RWPE1 (cell line): ENCODE results near the gene DDX41.
A peak's percentile ranks its signal among the peaks of the same experiment; 100 is the strongest.

Experiments
- CTCF ChIA-PET: fragments of 350-600 bp; sonication (Branson Sonifier 250); formaldehyde crosslinking; extraction: SDS; loops from one replicate; lab custom pipeline; 2021; lab: Yijun Ruan, JAX
- POLR2A ChIA-PET: fragments of 400-600 bp; formaldehyde crosslinking; extraction: SDS; loops from one replicate; lab custom pipeline; 2020; ENCODE audit warnings: antibody characterized with exemption; ENCODE audit not compliant: low non-redundant PET; lab: Yijun Ruan, JAX
- DNase-seq: peaks from one replicate; pipeline ENCODE4 v3.0.0; 2012; ENCODE audit warnings: low spot score
- H3K27ac ChIP-seq: fragments of 450-650 bp; 2 replicates; pipeline ENCODE4 v1.5.1; 2017
- CTCF ChIP-seq: fragments of 450-650 bp; conservative IDR thresholded peaks from 2 replicates; pipeline ENCODE4 v1.5.1; 2017; ENCODE audit warnings: low read depth, mild to moderate bottlenecking

The DDX41 gene

GRCh38 chr5:177504086-177505056, 12.4 kb downstream of the DDX41 start:
- POLR2A ChIA-PET: interaction anchor here (1.2 kb wide), 1 partner anchor 11 kb away, joined by 7 read pairs; no protein-coding TSS in a partner anchor
- H3K27ac ChIP-seq: peak overlapping the region; percentile 82
- CTCF ChIA-PET: interaction anchor here (0.6 to 3.4 kb wide), 3 partner anchors 10 to 101 kb away, joined by 3 to 14 read pairs (median 4); no protein-coding TSS in a partner anchor
- DNase-seq: no peak
- no peak for TF ChIP-seq CTCF

DNA sequence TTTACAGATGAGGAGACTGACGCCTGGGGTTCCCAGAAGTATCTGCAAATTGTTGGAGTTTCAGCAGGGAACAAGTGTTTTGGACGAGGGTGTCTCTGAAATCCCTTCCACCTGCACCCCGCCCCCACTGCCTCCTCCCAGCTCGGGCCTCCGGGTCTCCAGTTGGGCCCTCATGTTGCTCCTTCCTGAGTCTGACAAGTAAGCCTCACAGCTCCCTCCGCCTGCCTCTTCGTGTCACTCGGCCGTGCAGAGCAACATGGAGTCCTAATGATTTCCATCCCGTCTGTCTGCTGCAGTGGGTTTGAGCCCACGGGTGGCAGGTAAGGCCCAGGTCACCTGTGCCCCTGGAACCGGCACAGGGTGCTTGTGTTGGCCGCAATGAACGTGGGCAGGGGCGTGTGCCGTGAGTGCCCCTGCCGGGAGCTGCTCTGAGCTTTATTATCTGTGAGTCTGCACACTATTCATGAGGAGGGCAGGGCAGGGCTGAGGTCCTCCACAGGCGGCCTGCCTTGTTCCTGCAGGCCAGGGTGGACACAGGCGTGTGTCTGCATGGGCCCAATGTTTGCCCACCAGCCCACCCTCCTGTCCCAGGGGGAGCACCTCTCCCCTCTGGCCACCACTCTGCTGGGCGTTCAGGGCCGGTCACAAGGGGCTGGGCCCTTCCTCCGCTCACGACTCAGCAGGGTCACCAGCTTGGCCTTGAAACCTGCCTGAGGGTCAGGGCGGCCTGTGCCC, 13.2 kb downstream of the DDX41 start:
- CTCF ChIA-PET: interaction anchor here (0.5 to 3.4 kb wide), 6 partner anchors 9 to 185 kb away, joined by 3 to 14 read pairs (median 3); no protein-coding TSS in a partner anchor
- H3K27ac ChIP-seq: peak overlapping the region; percentile 82
- DNase-seq: no peak
- TF ChIP-seq CTCF: no peak
- POLR2A ChIA-PET: no interaction called here

- no peak for TF ChIP-seq CTCF
- H3K27ac ChIP-seq: peak overlapping the region; percentile 82
- ChIA-PET CTCF (interaction anchor here (0.5 to 3.4 kb wide), 5 partner anchors 8 to 193 kb away, joined by 3 to 14 read pairs (median 3); no protein-coding TSS in a partner anchor), POLR2A (no interaction called here)
- no peak for DNase-seq
Observed at GRCh38 chr5:177502886-177503285, 13.9 kb downstream of the DDX41 start.

GRCh38 chr5:177501874-177502678, 14.7 kb downstream of the DDX41 start:
- DNase-seq: no peak
- no peak for TF ChIP-seq CTCF
- CTCF ChIA-PET: interaction anchor here (0.6 to 3.4 kb wide), 17 partner anchors 9 to 201 kb away, joined by 3 to 21 read pairs (median 5); partner anchors contain the start of genes DDX41 and DOK3
- peak overlapping the region; percentile 82 for H3K27ac ChIP-seq
- POLR2A ChIA-PET: no interaction called here

GRCh38 chr5:177500685-177501522, 15.9 kb downstream of the DDX41 start:
- CTCF ChIA-PET: interaction anchor here (0.6 to 2.0 kb wide), 22 partner anchors 9 to 200 kb away, joined by 3 to 21 read pairs (median 5); partner anchors contain the start of genes DBN1, DDX41 and DOK3
- DNase-seq: peak; percentile 78
- TF ChIP-seq CTCF: peak; percentile 99

More at GRCh38 chr5:177500685-177501522, 15.9 kb downstream of the DDX41 start:
- POLR2A ChIA-PET: no interaction called here
- H3K27ac ChIP-seq: peak overlapping the region; percentile 52
